ENCODE measurements around the gene FHAD1. TPM values are rescaled to one million over a fixed set of nuclear protein-coding genes. Genes with fewer than 3 reads are reported as not detected.

Gene FHAD1
- total and polyA plus RNA-seq, 2 experiments from 2014 or later = 0.24 to 0.74 TPM

- TF ChIP-seq CTCF (IDR thresholded peaks at IDR 0.05; ENCODE audit: low read depth, low read length) = no peak
- Histone ChIP-seq H3K27me3 (no peaks in the 10 kb centered on the region), H3K4me1 (ENCODE audit: low read depth) (peaks cover 6% of the 10 kb centered on the region), H3K27ac (no peak overlapping the region), H3K36me3 (no peaks in the 10 kb centered on the region), H3K9me3 (ENCODE audit: low read depth) (no peaks in the 10 kb centered on the region), H3K4me3 (no peak overlapping the region)
- peak in 1 of 2 donors; percentile 60 for DNase-seq (ENCODE audit: low read depth in 1 of 2, low spot score in 1 of 2)
These were observed 152.7 kb downstream of the FHAD1 start for GRCh38 chr1:15399710-15400109.

DNA sequence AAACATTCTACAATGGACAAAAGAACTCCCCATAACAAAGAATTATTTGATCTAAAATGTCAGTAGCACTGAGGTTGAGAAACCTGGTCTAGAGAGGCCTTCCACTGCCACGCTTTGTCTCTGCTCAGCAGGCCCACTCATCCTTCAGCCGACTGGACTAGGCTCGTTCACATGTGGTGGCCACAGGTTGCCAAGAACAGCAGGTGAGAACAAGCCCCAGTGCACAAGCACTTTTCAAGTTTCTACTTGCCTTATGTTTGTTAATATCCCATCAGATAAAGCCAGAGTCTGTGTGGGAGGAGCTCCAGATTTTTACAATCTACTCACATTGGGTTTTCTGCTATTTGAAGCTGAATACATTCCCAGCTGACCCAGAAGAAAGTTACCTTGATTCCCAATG lies 153.6 kb downstream of the FHAD1 start:
- Histone ChIP-seq H3K27me3 (no peaks in the 10 kb centered on the region), H3K27ac (no peak overlapping the region), H3K9me3 (ENCODE audit: low read depth) (no peaks in the 10 kb centered on the region), H3K4me3 (no peak overlapping the region), H3K36me3 (no peaks in the 10 kb centered on the region), H3K4me1 (ENCODE audit: low read depth) (peaks cover 6% of the 10 kb centered on the region)
- DNase-seq (ENCODE audit: low read depth in 1 of 2, low spot score in 1 of 2) = no peak
- no peak for TF ChIP-seq CTCF (IDR thresholded peaks at IDR 0.05; ENCODE audit: low read depth, low read length)

DNA sequence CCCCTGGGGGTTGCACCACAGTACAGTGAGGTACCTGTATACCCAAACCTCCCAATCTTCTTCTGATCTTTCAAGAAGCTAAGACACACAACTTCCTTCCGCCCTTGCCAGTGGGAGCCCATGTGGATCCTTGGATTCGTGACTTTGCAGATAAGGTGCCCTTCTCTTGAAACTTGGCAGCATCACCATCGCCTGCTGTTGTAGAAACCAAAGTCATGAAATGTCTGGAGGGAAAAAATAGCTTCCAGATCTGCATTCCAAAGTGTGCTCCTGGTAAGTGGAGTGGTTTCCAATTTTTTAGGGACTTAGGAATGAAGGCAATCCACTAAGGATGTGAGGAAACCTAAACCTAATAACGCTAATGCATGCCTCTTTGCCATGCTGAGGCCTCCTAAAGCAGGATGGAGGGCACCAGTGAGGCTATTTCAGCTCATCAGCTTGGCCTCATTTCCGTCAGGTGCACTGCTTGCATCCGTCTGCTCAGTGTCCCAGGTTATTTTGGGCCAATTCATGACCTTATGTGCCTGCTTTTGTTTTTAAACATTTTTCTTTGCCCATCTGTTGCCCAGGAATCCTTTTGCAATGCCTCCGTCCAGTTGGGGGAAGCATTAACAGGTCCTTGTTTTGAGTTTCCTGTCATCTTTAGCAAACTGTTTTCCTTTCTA lies 154.5 kb downstream of the FHAD1 start:
- H3K4me3 ChIP-seq = no peak overlapping the region
- DNase-seq (ENCODE audit: low read depth in 1 of 2, low spot score in 1 of 2) = no peak
- no peaks in the 10 kb centered on the region for H3K9me3 ChIP-seq (ENCODE audit: low read depth)
- peaks cover 6% of the 10 kb centered on the region for H3K4me1 ChIP-seq (ENCODE audit: low read depth)
- TF ChIP-seq CTCF (IDR thresholded peaks at IDR 0.05; ENCODE audit: low read depth, low read length) = no peak
- no peaks in the 10 kb centered on the region for H3K36me3 ChIP-seq
- H3K27me3 ChIP-seq = no peaks in the 10 kb centered on the region
- no peak overlapping the region for H3K27ac ChIP-seq

DNA sequence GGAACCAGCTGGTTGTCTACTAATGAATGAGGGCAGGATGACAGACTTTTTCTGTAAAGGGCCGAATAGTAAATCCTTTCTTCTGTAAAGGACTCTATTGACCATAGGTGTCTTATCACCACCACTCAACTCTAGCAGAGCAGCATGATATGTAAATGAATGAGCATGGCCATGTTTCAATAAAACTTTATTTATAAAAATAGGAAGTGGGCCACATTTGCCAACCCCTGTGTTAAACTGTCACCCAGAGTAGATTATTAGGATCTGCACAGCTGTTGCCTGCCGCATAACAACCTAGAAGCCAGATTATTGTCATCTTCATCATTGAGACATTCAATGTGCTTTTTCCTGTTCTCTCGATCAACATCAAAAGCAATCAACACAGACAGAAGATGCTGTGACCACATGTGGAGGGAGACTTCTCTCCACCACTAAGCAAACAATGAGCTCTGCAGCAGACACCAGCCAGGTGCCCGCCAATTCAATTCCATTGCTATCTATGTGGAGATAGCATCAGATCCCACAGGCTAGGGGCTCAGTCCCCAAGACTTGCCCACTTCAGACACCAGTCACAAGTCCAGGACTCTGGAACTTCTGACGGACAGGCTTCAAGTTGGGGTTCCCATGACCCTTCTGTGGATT lies 155.9 kb downstream of the FHAD1 start:
- Histone ChIP-seq H3K27me3 (no peaks in the 10 kb centered on the region), H3K36me3 (no peaks in the 10 kb centered on the region), H3K4me3 (no peak overlapping the region), H3K9me3 (ENCODE audit: low read depth) (no peaks in the 10 kb centered on the region), H3K27ac (no peak overlapping the region), H3K4me1 (ENCODE audit: low read depth) (peaks cover 6% of the 10 kb centered on the region)
- DNase-seq (ENCODE audit: low read depth in 1 of 2, low spot score in 1 of 2) = no peak
- no peak for TF ChIP-seq CTCF (IDR thresholded peaks at IDR 0.05; ENCODE audit: low read depth, low read length)

- Histone ChIP-seq H3K27me3 (no peaks in the 10 kb centered on the region), H3K9me3 (ENCODE audit: low read depth) (no peaks in the 10 kb centered on the region), H3K27ac (no peak overlapping the region), H3K36me3 (no peaks in the 10 kb centered on the region), H3K4me1 (ENCODE audit: low read depth) (peaks cover 6% of the 10 kb centered on the region), H3K4me3 (no peak overlapping the region)
- no peak for DNase-seq (ENCODE audit: low read depth in 1 of 2, low spot score in 1 of 2)
- peak; percentile 10 for TF ChIP-seq CTCF (IDR thresholded peaks at IDR 0.05; ENCODE audit: low read depth, low read length)
These were observed 157.0 kb downstream of the FHAD1 start for GRCh38 chr1:15403962-15404580.

Measured in cardiac muscle cell (in vitro differentiated cells and primary cell).